Small intestine (tissue), 7 donors: Measurements from ENCODE around the gene ETV6. TPM values are rescaled to one million over a fixed set of nuclear protein-coding genes. Genes with fewer than 3 reads are reported as not detected.

Source experiments
- DNase-seq, 2 donors: peaks; one replicate each; pipeline versions ENCODE4 v3.0.0 to v3.0.0-alpha.2; 2013
- FAIRE-seq: peaks from 2 replicates; lab custom pipeline; 2012; peaks lifted over from hg19 to GRCh38; lab: Jason Lieb, UNC
- H3K27ac ChIP-seq, 3 donors: one replicate each; pipeline ENCODE4 v1.5.1; 2013; ENCODE audit warnings: low read length in 2 of 3, mild to moderate bottlenecking in 2 of 3, control low read depth in 1 of 3, inconsistent platforms in 1 of 3, low read depth in 1 of 3, moderate library complexity in 1 of 3
- H3K27me3 ChIP-seq, 3 donors: one replicate each; pipeline ENCODE4 v1.6.1; 2013; ENCODE audit warnings: low read length in 3 of 3, inconsistent platforms in 1 of 3; ENCODE audit not compliant: control insufficient read depth in 3 of 3, insufficient read depth in 3 of 3
- H3K36me3 ChIP-seq, 3 donors: one replicate each; pipeline ENCODE4 v1.6.1; 2013; ENCODE audit warnings: low read length in 3 of 3, inconsistent platforms in 1 of 3, low read depth in 1 of 3, mild to moderate bottlenecking in 1 of 3, moderate library complexity in 1 of 3; ENCODE audit not compliant: control insufficient read depth in 3 of 3, insufficient read depth in 2 of 3
- H3K4me1 ChIP-seq, 3 donors: one replicate each; pipeline ENCODE4 v1.6.1; 2013; ENCODE audit warnings: low read length in 2 of 3, inconsistent platforms in 1 of 3, low read depth in 1 of 3, mild to moderate bottlenecking in 1 of 3, moderate library complexity in 1 of 3; ENCODE audit not compliant: control insufficient read depth in 3 of 3, insufficient read depth in 2 of 3
- H3K4me3 ChIP-seq, 3 donors: one replicate each; pipeline ENCODE4 v1.5.1; 2013; ENCODE audit warnings: low read length in 3 of 3, control low read depth in 1 of 3, inconsistent platforms in 1 of 3, low read depth in 1 of 3, mild to moderate bottlenecking in 1 of 3, moderate library complexity in 1 of 3
- H3K9me3 ChIP-seq, 2 donors: one replicate each; pipeline ENCODE4 v1.6.1; 2013; ENCODE audit warnings: low read depth in 1 of 2, low read length in 1 of 2; ENCODE audit not compliant: control insufficient read depth in 2 of 2, insufficient read depth in 1 of 2
- WGBS, 3 donors: extraction: QIAGEN DNeasy Blood & Tissue Kit; methylation state at CpG; one replicate each; pipeline ENCODE4 v1.1.7; 2013; 5-methylcytosine and 5-hydroxymethylcytosine counted together
- polyA plus RNA-seq, 4 donors: library from polyadenylated mRNA; stranded (reverse) in 3 of 4; unstranded in 1 of 4; fragments of 200-250 nt in 3 of 4; fragments of 120-200 nt in 1 of 4; gene quantifications; one replicate each; pipeline versions ENCODE4 v1.2.1 to v1.2.3, GENCODE V29; 2013
- donor health status: healthy with polysubstance abuse.
- donor health status: control.
- donor health status: control.
- donor health status: Bipolar disorder and iron deficiency.
- donor health status: healthy.

ETV6 gene
- polyA plus RNA-seq, 4 donors, result 5.1 to 13.6 (median 8.4) TPM

DNA sequence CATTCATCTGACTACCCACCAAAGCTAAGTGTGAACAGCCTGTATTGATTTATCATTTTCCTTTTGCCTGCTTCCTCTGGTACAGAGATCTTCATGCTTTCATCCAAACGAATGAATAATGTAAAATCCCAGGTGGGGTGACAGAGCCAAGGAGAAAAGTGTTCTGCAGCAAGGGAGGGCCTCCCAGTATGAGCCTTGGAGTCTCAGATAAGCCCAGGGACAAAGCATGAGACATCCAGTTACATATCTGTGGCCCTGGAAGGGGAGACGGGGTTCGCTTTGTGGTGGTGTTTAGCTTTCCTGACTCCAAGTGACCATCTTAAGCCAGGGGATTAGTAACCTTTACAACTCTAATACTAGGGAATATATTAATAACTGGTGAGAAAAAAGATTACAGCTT, 177.1 kb downstream of the ETV6 start:
- DNase-seq, result no peak
- H3K9me3 ChIP-seq, result no peaks in the 10 kb centered on the region

DNA sequence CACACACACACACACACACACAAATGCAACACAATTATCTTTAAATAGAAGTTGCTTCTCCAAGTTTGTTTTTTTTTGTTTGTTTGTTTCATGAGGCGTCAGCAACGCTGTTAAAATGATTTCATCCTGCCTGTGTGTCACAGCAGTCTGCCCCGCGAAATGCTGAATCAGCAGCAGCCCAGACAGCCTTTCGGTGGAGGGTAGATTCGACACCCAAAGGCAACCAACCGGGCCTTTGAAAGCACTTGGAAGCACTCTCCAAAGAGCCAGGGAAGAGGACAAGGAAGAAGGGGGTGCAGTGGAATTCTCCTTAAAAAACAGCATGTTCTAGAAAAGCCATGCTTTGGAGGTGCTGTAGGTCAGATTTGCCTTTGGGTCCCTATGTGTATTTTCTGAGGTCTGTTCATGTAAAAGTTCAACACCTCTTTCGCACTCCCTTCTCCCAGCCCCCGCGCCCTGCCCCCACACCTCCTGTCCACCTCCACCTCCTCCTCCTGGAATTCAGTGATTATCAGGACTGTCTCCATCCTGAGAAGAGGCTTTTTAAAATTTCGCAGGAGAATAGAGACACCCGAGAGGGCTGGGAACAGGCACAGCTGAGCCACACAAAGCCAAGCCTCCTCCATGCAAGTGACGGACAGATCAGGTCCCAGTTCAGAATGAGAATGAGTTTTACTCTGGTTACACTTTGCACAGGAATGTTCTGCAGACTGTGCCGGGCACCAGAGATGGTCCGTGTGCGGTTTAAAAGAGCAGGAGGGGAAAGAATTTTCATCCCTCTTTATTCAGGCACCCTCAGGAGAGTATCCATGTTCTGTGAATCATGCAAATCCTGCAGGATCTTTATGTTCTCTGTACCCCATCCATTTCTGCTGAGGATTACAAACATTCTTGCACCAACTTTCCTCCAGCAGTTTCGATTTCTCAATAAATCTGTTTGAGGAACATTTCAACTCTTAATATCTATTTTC, 177.9 kb downstream of the ETV6 start:
- no peak for FAIRE-seq
- Histone ChIP-seq H3K4me1 (peaks cover 0 to 20% (median 13%) of the 10 kb centered on the region in 3 donors), H3K4me3 (no peak overlapping the region), H3K27me3 (no peaks in the 10 kb centered on the region), H3K9me3 (no peaks in the 10 kb centered on the region), H3K36me3 (peaks cover 0 to 22% (median 0%) of the 10 kb centered on the region in 3 donors), H3K27ac (peak overlapping the region in 2 of 3 donors; percentile 2 to 48)
- WGBS, 3 donors, result 72 to 86% (median 80%) methylated on average over 17 of the region's 17 CpGs
- no peak for DNase-seq

More for the DNA sequence above, 177.1 kb downstream of the ETV6 start:
- Histone ChIP-seq H3K36me3 (peaks cover 0 to 25% (median 0%) of the 10 kb centered on the region in 3 donors), H3K4me3 (no peak overlapping the region), H3K4me1 (peaks cover 0 to 20% (median 13%) of the 10 kb centered on the region in 3 donors), H3K27ac (no peak overlapping the region), H3K27me3 (no peaks in the 10 kb centered on the region)
- no peak for FAIRE-seq
- 66 to 80% (median 75%) methylated on average over 3 of the region's 3 CpGs for WGBS, 3 donors

DNA sequence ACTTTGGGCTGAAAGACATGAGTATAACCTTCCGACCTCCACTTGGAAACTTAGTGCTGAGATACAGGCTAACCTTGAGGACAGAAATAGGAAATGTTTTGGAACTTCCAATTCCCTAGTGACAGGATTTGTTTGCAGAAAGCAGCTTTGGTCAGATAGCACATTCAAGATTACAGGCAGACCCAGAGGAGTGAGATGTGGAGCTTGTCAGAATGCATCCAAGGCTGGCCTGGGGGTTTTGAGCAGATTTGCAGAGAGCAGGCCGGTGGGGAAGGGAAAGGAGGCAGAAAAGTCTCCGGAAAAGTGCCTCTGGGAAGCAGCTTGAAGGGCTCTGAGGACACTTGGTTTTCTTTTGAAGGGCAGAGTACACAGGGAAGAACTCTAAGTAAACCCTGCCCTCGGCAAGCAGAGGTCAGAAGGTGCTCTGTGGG, 180.3 kb downstream of the ETV6 start:
- 48 to 63% (median 53%) methylated on average over 4 of the region's 4 CpGs for WGBS, 3 donors
- H3K9me3 ChIP-seq, result no peaks in the 10 kb centered on the region
- FAIRE-seq (no peak), DNase-seq (no peak)
- H3K27ac ChIP-seq, result peak overlapping the region in 1 of 3 donors; percentile 65
- no peak overlapping the region for H3K4me3 ChIP-seq
- H3K27me3 ChIP-seq, result no peaks in the 10 kb centered on the region
- H3K4me1 ChIP-seq, result peaks cover 2 to 20% (median 6%) of the 10 kb centered on the region in 3 donors
- peaks cover 0 to 14% (median 0%) of the 10 kb centered on the region in 3 donors for H3K36me3 ChIP-seq

DNA sequence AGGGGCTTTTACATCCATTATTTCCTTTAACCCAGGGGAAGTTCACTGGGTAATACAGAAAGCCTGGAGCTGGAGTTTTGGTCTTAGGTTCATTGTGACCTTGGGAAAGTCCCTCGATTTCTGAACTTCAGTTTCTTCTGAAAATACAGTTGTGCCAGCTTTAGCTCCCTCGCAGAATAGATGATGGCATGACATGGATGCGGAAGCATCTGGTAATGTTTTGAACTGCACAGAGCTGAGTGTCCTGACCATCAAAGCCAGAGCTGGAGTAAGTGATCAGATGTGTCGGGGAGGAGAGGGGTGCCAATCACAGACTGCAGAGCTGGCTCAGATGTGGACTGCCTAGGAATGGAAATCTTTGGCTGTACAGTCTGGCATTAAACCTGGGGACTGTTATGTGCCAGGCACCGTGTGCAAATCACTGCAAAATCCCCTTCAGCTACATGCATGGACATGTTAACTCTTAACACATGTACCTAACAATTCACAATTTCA, 180.9 kb downstream of the ETV6 start:
- WGBS, 3 donors, result 71 to 90% (median 76%) methylated on average over 5 of the region's 5 CpGs

DNA sequence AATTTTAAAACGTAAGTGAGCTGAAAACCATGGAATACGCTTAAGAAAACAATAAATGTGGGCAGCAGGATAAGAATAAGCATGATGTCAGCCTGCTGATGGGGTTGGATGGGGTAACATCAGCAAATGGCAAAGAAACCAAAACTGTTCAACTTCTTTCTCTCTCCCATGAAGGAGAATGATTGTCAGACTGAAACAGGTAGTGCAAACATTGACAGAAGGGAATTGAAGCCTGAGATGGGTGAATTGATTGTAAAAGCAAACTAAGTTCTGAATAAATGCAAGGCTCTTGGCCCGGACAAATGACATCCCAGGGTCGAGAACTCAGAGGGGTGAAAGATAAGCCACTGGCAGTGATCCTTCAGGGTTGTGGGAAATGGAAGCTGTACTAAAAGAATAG, 182.6 kb downstream of the ETV6 start:
- no peaks in the 10 kb centered on the region for H3K27me3 ChIP-seq
- H3K9me3 ChIP-seq, result no peaks in the 10 kb centered on the region
- DNase-seq, result no peak
- H3K27ac ChIP-seq, result peak overlapping the region in 1 of 3 donors; percentile 8
- H3K36me3 ChIP-seq, result peaks cover 0 to 9% (median 0%) of the 10 kb centered on the region in 3 donors
- 80 to 86% (median 83%) methylated on average over 4 of the region's 4 CpGs for WGBS, 3 donors
- no peak for FAIRE-seq
- no peak overlapping the region for H3K4me3 ChIP-seq
- peaks cover 2 to 21% (median 13%) of the 10 kb centered on the region in 3 donors for H3K4me1 ChIP-seq

More for the DNA sequence above, 180.9 kb downstream of the ETV6 start:
- Histone ChIP-seq H3K27me3 (no peaks in the 10 kb centered on the region), H3K27ac (peak overlapping the region in 1 of 3 donors; percentile 18), H3K4me1 (peaks cover 2 to 20% (median 8%) of the 10 kb centered on the region in 3 donors), H3K9me3 (no peaks in the 10 kb centered on the region), H3K4me3 (no peak overlapping the region), H3K36me3 (peaks cover 0 to 14% (median 0%) of the 10 kb centered on the region in 3 donors)
- DNase-seq, result no peak
- FAIRE-seq, result no peak

DNA sequence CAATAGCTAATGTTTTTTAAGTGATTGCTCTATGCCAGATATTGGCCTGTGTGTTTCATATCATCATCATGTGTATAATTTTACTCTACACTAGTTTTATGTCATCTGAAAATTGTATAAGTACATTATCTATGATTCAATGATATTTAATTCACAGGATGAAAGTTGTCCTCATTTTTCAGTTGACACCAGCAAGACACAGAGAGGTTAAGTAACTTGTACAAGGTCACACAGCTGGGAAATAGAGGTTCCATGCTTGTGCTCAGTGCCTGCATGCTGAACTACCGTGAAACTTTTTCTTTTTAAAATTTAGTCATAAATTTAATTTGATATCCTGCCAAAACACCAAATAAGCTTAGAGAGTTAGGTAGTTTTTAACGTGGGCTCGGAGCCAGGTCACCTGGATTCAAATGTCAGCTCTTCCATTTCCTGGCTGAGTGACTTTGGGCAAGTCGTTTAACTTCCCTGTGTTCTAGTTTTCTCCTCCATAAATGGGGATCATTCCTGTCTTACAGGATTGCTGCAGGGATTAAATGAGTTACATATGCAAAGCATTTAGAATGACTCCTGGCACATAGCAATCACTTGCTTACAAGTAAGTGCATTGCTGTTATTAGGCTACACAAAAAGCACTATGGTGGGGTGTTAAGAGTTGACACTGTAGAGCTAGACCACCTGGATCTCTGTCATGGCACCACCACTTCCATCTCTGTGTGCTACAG, 183.9 kb downstream of the ETV6 start:
- 72 to 76% (median 74%) methylated on average over 4 of the region's 4 CpGs for WGBS, 3 donors
- H3K27ac ChIP-seq, result peak overlapping the region in 1 of 3 donors; percentile 38
- no peak overlapping the region for H3K4me3 ChIP-seq
- DNase-seq, result no peak
- H3K27me3 ChIP-seq, result no peaks in the 10 kb centered on the region
- H3K4me1 ChIP-seq, result peaks cover 5 to 24% (median 8%) of the 10 kb centered on the region in 3 donors
- no peak for FAIRE-seq
- H3K36me3 ChIP-seq, result peaks cover 0 to 7% (median 0%) of the 10 kb centered on the region in 3 donors
- no peaks in the 10 kb centered on the region for H3K9me3 ChIP-seq

DNA sequence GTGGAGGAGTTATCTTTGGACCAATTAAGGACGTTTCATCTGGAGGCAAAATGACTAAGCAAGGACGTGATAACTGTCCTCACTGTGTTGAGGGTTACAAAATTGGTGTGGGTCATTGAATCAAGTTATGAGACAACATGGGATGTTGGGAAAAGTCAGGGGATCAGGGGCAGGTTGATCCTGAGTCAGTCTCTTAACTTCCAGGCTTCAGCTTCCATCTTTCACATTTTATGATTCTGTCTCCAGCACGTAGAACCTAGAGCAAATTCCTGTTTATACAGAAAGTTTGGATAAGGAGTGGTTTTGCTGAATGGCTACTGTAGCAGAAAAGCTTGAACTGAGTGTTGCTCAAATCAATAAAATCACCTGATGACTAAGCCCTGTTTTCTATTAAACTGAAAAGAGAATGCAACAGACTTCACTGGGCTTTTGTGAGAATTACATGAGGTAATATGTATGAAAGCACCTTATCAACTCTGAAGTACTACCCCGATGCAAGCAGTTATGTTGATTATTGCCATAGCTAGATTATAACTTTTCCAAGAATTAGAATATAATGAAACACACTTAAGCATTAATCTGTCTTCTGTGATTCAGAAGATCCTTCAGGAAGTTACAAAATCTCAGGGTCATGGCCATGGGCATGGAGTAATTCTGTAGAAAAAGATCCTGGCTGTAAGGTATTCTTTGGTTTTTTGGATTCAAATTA, 184.8 kb downstream of the ETV6 start:
- 20 to 48% (median 28%) methylated on average over 4 of the region's 4 CpGs for WGBS, 3 donors

More for the DNA sequence above, 184.8 kb downstream of the ETV6 start:
- peak overlapping the region in 1 of 3 donors; percentile 26 for H3K27ac ChIP-seq
- no peaks in the 10 kb centered on the region for H3K9me3 ChIP-seq
- no peak overlapping the region for H3K4me3 ChIP-seq
- no peaks in the 10 kb centered on the region for H3K27me3 ChIP-seq
- FAIRE-seq, result no peak
- H3K36me3 ChIP-seq, result peaks cover 0 to 12% (median 0%) of the 10 kb centered on the region in 3 donors
- H3K4me1 ChIP-seq, result peaks cover 10 to 31% (median 13%) of the 10 kb centered on the region in 3 donors
- DNase-seq, result no peak
